ENCODE results near the gene TEAD3. TPM values are rescaled to one million over a fixed set of nuclear protein-coding genes. Genes with fewer than 3 reads are reported as not detected.

TEAD3 gene
- total RNA-seq, 1 donor from 2014 or later, result 6.8 TPM

DNA sequence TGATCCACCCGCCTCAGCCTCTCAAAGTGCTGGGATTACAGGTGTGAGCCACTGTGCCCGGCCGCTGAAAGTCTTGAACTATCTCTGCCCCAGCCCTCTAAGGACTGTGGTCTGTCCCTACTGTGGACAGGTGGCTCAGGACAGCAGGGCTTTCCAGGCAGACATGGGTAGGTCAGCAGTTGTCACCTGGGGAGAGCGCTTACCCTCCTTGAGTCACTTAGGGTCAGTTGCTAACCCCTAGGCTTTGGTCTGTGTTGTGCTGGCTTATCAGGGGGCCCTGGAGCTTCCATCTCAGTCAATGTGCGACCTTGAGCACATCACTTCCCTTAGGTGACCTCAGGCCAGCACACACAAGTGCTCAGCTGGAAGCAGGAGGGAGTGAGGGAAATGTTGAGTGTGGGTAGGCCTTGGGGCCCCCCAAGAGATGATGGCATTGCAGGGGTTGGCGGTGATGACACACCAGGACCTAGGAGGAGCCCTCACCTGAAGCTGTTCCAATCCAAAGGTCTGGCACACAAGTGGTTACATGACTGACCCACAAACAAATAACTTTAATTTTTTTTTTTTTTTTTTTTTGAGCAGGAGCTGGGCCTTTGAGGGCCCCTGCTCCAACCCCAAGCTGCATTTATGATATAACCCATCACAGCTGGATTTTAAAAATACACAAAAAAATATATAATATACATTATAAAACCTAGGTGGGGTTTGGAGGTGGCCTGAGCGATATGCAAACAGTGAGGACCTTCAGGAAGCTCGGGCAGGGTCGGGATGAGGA is 23.6 kb downstream of the TEAD3 start:
- Histone ChIP-seq H3K4me1 (ENCODE audit: control insufficient read depth in 3 of 3, insufficient read depth in 3 of 3, low read length in 3 of 3) (peaks cover 10 to 26% (median 23%) of the 10 kb centered on the region in 3 donors), H3K36me3 (ENCODE audit: control insufficient read depth in 3 of 3, insufficient read depth in 3 of 3, low read length in 3 of 3) (peaks cover 33 to 46% (median 44%) of the 10 kb centered on the region in 3 donors), H3K4me3 (ENCODE audit: low read length in 3 of 3) (no peak overlapping the region), H3K27me3 (ENCODE audit: control insufficient read depth in 3 of 3, insufficient read depth in 3 of 3, low read length in 3 of 3) (no peaks in the 10 kb centered on the region), H3K9ac (ENCODE audit: low read depth in 1 of 3, low read length in 3 of 3) (peak overlapping the region in 1 of 3 donors; percentile 40), H3K9me3 (ENCODE audit: control insufficient read depth in 3 of 3, low read length in 3 of 3) (no peaks in the 10 kb centered on the region), H3K27ac (ENCODE audit: low read depth, low read length) (no peak overlapping the region)

DNA sequence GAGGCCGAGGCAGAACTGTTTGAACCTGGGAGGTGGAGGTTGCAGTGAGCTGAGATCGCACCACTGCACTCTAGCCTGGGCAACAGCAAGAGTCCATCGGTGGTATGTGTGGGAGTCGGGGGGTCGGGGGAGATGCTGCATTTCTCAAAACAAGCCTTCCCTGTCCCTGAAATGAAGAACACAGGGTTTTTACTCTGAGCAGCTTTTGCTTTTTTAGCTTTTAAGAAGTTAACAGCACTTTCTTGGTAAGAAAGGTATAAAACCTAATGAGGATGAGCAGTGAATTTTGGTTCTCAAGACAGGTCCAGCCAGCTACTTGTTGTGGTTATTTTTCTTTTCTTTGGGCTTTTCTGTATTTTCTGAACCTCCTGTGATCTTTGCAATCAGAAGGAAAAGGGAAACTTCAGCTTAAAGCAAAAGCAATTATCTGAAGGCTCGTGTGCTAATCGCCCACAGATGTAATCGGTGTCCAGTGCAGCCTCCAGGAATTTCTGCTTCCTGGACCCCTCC is 25.0 kb downstream of the TEAD3 start:
- Histone ChIP-seq H3K9me3 (ENCODE audit: control insufficient read depth in 3 of 3, low read length in 3 of 3) (no peaks in the 10 kb centered on the region), H3K9ac (ENCODE audit: low read depth in 1 of 3, low read length in 3 of 3) (no peak overlapping the region), H3K4me1 (ENCODE audit: control insufficient read depth in 3 of 3, insufficient read depth in 3 of 3, low read length in 3 of 3) (peaks cover 16 to 34% (median 30%) of the 10 kb centered on the region in 3 donors), H3K36me3 (ENCODE audit: control insufficient read depth in 3 of 3, insufficient read depth in 3 of 3, low read length in 3 of 3) (peaks cover 26 to 42% (median 39%) of the 10 kb centered on the region in 3 donors), H3K27ac (ENCODE audit: low read depth, low read length) (peak overlapping the region; percentile 11), H3K27me3 (ENCODE audit: control insufficient read depth in 3 of 3, insufficient read depth in 3 of 3, low read length in 3 of 3) (no peaks in the 10 kb centered on the region), H3K4me3 (ENCODE audit: low read length in 3 of 3) (no peak overlapping the region)

DNA sequence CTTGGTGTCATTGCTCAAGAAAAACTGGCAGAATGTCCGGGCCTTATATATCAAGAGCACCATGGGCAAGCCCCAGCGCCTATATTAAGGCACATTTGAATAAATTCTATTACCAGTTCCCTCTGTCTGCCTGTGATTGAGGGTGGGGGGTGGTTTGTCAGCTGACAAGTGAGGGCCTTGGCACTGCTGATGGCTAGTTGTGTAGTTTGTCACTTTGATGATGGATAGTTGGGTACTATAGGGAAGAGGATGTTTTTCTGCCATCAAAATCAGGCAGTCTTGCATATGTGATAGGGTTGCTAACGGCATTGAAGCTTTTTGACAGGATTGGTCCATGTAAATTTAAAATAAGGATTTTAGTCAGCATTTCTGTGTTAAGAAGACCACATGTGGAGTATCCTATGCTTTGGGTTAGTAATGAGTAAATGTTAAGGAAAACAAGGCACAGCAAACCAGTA is 26.2 kb downstream of the TEAD3 start:
- Histone ChIP-seq H3K27me3 (ENCODE audit: control insufficient read depth in 3 of 3, insufficient read depth in 3 of 3, low read length in 3 of 3) (no peaks in the 10 kb centered on the region), H3K4me1 (ENCODE audit: control insufficient read depth in 3 of 3, insufficient read depth in 3 of 3, low read length in 3 of 3) (peaks cover 16 to 34% (median 30%) of the 10 kb centered on the region in 3 donors), H3K36me3 (ENCODE audit: control insufficient read depth in 3 of 3, insufficient read depth in 3 of 3, low read length in 3 of 3) (peaks cover 27 to 42% (median 41%) of the 10 kb centered on the region in 3 donors), H3K27ac (ENCODE audit: low read depth, low read length) (no peak overlapping the region), H3K9ac (ENCODE audit: low read depth in 1 of 3, low read length in 3 of 3) (peak overlapping the region in 1 of 3 donors; percentile 45), H3K4me3 (ENCODE audit: low read length in 3 of 3) (no peak overlapping the region), H3K9me3 (ENCODE audit: control insufficient read depth in 3 of 3, low read length in 3 of 3) (no peaks in the 10 kb centered on the region)

DNA sequence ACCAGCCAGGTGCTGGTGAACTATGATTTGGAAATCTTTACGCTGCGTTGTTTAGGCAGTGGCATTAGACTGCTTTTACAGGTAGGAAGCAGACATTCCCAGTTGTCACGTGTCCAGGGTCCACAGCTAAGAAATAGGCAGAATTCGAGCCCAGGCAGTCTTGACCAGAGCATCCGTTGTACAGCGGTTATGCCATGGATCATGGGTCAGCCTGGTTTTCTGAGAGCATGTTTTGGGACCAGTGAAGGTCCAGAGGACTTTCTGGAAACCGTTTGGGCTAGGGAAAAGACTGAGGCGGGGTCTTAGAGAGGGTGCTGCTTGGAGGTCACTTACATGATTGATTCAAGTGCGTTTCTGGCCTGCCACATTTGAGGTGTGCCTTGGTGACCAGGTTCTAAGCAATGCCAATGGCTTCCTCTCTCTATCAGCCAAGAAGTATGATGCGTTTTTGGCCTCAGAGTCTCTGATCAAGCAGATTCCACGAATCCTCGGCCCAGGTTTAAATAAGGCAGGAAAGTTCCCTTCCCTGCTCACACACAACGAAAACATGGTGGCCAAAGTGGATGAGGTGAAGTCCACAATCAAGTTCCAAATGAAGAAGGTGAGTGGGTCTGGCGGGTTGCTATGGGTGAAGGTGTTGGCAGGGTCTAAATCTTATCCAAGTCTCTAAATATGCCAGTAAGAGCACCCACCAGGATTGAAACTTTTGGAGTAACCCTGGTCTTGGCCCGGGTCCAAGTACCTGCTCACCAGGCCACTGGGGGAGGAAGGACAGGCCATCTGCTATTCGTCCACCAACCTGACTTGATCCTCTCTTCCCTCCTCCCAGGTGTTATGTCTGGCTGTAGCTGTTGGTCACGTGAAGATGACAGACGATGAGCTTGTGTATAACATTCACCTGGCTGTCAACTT is 26.9 kb downstream of the TEAD3 start:
- Histone ChIP-seq H3K4me3 (ENCODE audit: low read length in 3 of 3) (peak overlapping the region; percentile 79 to 95 (median 88)), H3K27me3 (ENCODE audit: control insufficient read depth in 3 of 3, insufficient read depth in 3 of 3, low read length in 3 of 3) (no peaks in the 10 kb centered on the region), H3K36me3 (ENCODE audit: control insufficient read depth in 3 of 3, insufficient read depth in 3 of 3, low read length in 3 of 3) (peaks cover 24 to 41% (median 35%) of the 10 kb centered on the region in 3 donors), H3K4me1 (ENCODE audit: control insufficient read depth in 3 of 3, insufficient read depth in 3 of 3, low read length in 3 of 3) (peaks cover 16 to 34% (median 30%) of the 10 kb centered on the region in 3 donors), H3K9me3 (ENCODE audit: control insufficient read depth in 3 of 3, low read length in 3 of 3) (no peaks in the 10 kb centered on the region), H3K27ac (ENCODE audit: low read depth, low read length) (peak overlapping the region; percentile 92), H3K9ac (ENCODE audit: low read depth in 1 of 3, low read length in 3 of 3) (peak overlapping the region; percentile 89 to 97 (median 95))

DNA sequence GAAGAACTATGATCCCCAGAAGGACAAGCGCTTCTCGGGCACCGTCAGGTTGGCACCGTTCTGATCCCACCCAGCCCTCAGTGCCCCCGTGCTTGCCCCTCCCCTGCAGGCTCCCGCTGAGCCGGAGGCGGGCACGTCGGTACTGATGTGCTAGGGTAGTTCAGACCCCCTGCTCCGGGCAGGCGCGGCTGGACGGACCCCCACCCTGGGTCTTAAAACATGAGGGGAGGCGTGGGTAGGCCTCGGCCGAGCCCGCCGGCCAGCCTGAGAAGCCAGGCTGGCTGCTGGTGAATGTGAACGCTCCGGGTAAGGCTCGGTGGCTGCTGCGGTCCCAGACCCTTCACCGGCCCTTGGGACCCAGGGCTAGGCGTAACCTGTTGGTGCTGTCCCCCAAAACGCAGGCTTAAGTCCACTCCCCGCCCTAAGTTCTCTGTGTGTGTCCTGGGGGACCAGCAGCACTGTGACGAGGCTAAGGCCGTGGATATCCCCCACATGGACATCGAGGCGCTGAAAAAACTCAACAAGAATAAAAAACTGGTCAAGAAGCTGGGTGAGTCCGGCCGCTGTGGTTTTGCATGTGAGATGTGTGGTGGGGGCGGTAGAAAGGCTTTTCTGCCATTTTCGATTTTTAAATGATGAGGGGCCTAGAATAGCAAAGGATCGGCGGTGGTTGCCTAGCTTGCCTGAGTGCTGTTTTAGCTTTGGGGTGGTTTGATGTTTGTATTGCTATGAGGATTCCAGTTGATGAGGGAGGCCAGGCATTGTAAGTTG is 27.7 kb downstream of the TEAD3 start:
- Histone ChIP-seq H3K9me3 (ENCODE audit: control insufficient read depth in 3 of 3, low read length in 3 of 3) (no peaks in the 10 kb centered on the region), H3K4me3 (ENCODE audit: low read length in 3 of 3) (peak overlapping the region; percentile 79 to 95 (median 88)), H3K27me3 (ENCODE audit: control insufficient read depth in 3 of 3, insufficient read depth in 3 of 3, low read length in 3 of 3) (no peaks in the 10 kb centered on the region), H3K9ac (ENCODE audit: low read depth in 1 of 3, low read length in 3 of 3) (peak overlapping the region; percentile 89 to 97 (median 95)), H3K27ac (ENCODE audit: low read depth, low read length) (peak overlapping the region; percentile 92), H3K36me3 (ENCODE audit: control insufficient read depth in 3 of 3, insufficient read depth in 3 of 3, low read length in 3 of 3) (peaks cover 22 to 37% (median 29%) of the 10 kb centered on the region in 3 donors), H3K4me1 (ENCODE audit: control insufficient read depth in 3 of 3, insufficient read depth in 3 of 3, low read length in 3 of 3) (peaks cover 16 to 34% (median 30%) of the 10 kb centered on the region in 3 donors)

DNA sequence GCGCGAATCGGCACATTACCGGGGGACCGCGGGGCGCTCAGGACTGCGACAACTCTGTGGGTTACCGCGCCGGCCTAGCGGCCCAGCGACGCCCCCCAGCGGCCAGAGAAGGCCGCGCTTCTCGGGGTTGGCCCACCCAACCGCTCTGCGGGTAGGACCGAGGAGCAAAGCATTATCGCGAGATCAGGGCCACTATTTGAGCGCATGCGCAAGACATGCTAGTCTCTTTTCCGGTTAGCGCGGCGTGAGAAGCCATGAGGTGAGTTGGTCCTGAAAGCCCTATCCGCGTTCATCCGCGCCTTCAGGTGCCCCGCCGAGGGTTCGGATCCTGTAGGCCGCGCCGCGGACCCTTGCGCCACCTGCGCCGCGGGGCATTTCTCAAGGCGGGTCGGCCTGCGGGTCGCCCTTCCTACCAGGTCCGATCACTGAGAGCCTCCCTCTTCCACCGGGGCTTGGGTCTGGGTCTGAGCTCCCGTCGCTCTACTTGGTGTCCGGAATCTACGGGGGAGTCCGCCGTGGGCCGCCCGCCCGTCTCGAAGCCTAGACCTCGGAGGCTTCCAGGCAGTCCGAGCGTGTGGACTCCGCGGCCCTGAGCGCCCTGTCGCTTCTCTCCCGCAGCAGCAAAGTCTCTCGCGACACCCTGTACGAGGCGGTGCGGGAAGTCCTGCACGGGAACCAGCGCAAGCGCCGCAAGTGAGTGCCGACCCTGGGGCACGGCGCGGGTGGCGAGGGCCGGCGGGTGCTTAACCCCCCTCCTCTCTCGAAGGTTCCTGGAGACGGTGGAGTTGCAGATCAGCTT is 28.5 kb downstream of the TEAD3 start, which contains the start of gene RPL10A:
Gene RPL10A (plus strand): TSS at position 221 of the 799 bp plus-strand sequence. CDS start 34 bp downstream, at position 255.
- peak within 1 kb of the TSS; percentile 89 to 97 (median 95) for H3K9ac ChIP-seq (ENCODE audit: low read depth in 1 of 3, low read length in 3 of 3)
- no peaks in the 10 kb centered on the region for H3K27me3 ChIP-seq (ENCODE audit: control insufficient read depth in 3 of 3, insufficient read depth in 3 of 3, low read length in 3 of 3)

DNA sequence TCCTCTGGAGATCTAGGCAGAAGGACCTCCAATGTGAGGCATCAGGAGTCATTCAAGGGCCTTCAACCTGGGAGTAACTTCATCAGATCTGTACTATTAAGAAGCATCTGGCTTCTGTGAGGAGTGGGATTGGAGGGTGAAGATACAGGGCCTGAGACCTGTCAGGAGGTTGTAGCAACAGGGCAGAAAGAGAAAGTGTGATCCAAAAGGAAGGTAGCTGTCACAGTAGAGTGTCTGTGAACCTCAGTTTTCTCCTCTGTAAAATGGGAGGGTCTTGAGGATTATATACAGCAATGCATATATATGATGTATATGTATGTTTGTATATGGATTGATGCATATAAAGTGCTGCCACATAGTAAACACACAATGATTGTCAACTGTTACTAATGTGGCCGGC is 31.2 kb downstream of the TEAD3 start:
- Histone ChIP-seq H3K36me3 (ENCODE audit: control insufficient read depth in 3 of 3, insufficient read depth in 3 of 3, low read length in 3 of 3) (peaks cover 13 to 20% (median 19%) of the 10 kb centered on the region in 3 donors), H3K27me3 (ENCODE audit: control insufficient read depth in 3 of 3, insufficient read depth in 3 of 3, low read length in 3 of 3) (no peaks in the 10 kb centered on the region), H3K9ac (ENCODE audit: low read depth in 1 of 3, low read length in 3 of 3) (no peak overlapping the region)

More for the DNA sequence above, 28.5 kb downstream of the TEAD3 start, which contains the start of gene RPL10A:
- peaks cover 16 to 34% (median 30%) of the 10 kb centered on the region in 3 donors for H3K4me1 ChIP-seq (ENCODE audit: control insufficient read depth in 3 of 3, insufficient read depth in 3 of 3, low read length in 3 of 3)
- peak within 1 kb of the TSS; percentile 92 for H3K27ac ChIP-seq (ENCODE audit: low read depth, low read length)
- H3K36me3 ChIP-seq (ENCODE audit: control insufficient read depth in 3 of 3, insufficient read depth in 3 of 3, low read length in 3 of 3), result peaks cover 22 to 35% (median 29%) of the 10 kb centered on the region in 3 donors
- no peaks in the 10 kb centered on the region for H3K9me3 ChIP-seq (ENCODE audit: control insufficient read depth in 3 of 3, low read length in 3 of 3)
- peak within 1 kb of the TSS; percentile 79 to 95 (median 88) for H3K4me3 ChIP-seq (ENCODE audit: low read length in 3 of 3)

DNA sequence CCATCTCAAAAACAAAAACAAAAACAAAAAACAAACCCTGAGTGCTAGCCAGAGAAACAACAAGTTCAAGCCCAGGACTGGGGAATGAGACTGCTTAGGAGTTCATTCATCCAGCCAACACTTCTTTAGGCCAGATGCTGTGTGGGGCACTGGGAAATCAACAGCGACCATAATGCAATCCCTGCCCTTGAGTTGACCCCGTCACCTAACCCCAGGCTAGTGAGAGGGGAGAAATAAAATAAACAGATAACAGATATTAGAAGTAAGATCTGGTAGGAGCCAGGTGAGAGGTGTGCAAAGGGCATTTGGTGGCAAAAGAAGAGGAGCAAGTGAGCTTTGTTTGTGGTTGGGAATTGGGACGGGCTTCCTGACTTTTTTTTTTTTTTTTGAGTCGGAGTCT is 33.6 kb downstream of the TEAD3 start:
- Histone ChIP-seq H3K27me3 (ENCODE audit: control insufficient read depth in 3 of 3, insufficient read depth in 3 of 3, low read length in 3 of 3) (no peaks in the 10 kb centered on the region), H3K36me3 (ENCODE audit: control insufficient read depth in 3 of 3, insufficient read depth in 3 of 3, low read length in 3 of 3) (peaks cover 15 to 21% (median 16%) of the 10 kb centered on the region in 3 donors)

More for the DNA sequence above, 31.2 kb downstream of the TEAD3 start:
- H3K27ac ChIP-seq (ENCODE audit: low read depth, low read length), result no peak overlapping the region
- H3K4me1 ChIP-seq (ENCODE audit: control insufficient read depth in 3 of 3, insufficient read depth in 3 of 3, low read length in 3 of 3), result peaks cover 16 to 31% (median 25%) of the 10 kb centered on the region in 3 donors
- H3K4me3 ChIP-seq (ENCODE audit: low read length in 3 of 3), result no peak overlapping the region
- H3K9me3 ChIP-seq (ENCODE audit: control insufficient read depth in 3 of 3, low read length in 3 of 3), result no peaks in the 10 kb centered on the region

More for the DNA sequence above, 33.6 kb downstream of the TEAD3 start:
- H3K9ac ChIP-seq (ENCODE audit: low read depth in 1 of 3, low read length in 3 of 3), result no peak overlapping the region
- no peaks in the 10 kb centered on the region for H3K9me3 ChIP-seq (ENCODE audit: control insufficient read depth in 3 of 3, low read length in 3 of 3)
- H3K4me1 ChIP-seq (ENCODE audit: control insufficient read depth in 3 of 3, insufficient read depth in 3 of 3, low read length in 3 of 3), result peaks cover 6 to 9% (median 7%) of the 10 kb centered on the region in 3 donors
- H3K4me3 ChIP-seq (ENCODE audit: low read length in 3 of 3), result no peak overlapping the region
- H3K27ac ChIP-seq (ENCODE audit: low read depth, low read length), result no peak overlapping the region

Data from skeletal muscle tissue (tissue), 4 donors.